Activated CD4-positive, alpha-beta T cell treated with anti-CD3 and anti-CD28 coated beads, Interleukin-2, amount 50 U/mL, for 4 hours (primary cell): ENCODE results near the gene NSD2.
"Not testable (repeated sequence)": the region's sequence is repeated elsewhere in the genome, so short reads cannot be mapped to it uniquely, and the experiment has no call there.

Experiments
- DNase-seq, 2 experiments: peaks; one replicate each; pipeline ENCODE4 v3.0.0-alpha.2; 2020

NSD2 gene

GRCh38 chr4:1900624-1901023 lies 29.4 kb downstream of the NSD2 start:
- DNase-seq, result no peak

DNA sequence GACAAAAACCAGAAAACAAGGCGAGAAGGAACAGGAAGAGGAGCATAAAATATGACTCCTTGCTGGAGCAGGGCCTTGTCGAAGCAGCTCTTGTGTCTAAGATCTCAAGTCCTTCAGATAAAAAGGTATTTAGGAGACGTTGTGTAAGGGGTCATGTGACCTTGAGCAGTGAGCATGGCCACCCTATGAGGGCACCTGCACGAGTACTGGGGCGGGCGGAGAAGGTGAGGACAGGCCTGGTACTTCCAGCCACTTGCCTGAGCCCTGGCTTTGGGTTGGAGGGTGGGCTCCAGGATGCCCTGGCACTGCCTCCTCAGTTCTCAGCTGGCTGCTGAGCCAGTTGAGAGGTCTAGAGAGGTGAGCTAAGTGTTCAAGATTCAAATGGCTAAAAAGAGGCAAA lies 29.9 kb downstream of the NSD2 start:
- no peak for DNase-seq

- DNase-seq, result no peak
These were observed 31.1 kb downstream of the NSD2 start for GRCh38 chr4:1902243-1902642.

DNA sequence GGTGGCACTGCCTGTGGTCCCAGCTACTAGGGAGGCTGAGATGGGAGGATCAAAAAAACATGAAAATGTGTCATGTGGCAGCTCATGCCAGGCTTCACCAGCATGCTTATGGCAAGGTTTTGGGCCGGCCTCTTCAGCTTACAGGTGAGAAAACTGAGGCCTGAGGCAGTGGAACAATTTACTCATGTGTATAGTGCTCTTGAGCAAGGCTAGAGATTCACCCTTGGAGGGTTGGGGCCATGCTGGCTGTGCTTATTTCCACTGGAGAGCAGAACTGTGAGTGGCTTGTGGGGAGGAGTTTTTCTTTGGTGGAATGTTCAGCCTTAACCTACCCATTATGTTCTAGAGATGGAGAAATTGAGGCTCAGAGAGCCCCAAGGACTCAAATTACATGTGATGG lies 31.8 kb downstream of the NSD2 start:
- DNase-seq, result no peak

DNA sequence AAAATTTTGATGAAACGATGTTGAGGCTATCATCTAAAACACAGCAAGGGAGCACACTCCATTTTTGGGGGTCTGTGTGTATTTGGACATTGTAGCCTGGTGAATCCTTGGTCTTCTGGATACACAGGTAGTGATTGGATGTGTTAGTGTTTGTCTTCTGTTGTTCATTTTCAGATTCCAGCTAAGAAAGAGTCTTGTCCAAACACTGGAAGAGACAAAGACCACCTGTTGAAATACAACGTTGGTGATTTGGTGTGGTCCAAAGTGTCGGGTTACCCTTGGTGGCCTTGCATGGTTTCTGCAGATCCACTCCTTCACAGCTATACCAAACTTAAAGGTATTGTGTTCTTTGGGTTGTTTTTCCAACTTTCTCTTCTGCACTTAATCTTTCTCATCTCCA lies 32.8 kb downstream of the NSD2 start:
- DNase-seq, result no peak

DNA sequence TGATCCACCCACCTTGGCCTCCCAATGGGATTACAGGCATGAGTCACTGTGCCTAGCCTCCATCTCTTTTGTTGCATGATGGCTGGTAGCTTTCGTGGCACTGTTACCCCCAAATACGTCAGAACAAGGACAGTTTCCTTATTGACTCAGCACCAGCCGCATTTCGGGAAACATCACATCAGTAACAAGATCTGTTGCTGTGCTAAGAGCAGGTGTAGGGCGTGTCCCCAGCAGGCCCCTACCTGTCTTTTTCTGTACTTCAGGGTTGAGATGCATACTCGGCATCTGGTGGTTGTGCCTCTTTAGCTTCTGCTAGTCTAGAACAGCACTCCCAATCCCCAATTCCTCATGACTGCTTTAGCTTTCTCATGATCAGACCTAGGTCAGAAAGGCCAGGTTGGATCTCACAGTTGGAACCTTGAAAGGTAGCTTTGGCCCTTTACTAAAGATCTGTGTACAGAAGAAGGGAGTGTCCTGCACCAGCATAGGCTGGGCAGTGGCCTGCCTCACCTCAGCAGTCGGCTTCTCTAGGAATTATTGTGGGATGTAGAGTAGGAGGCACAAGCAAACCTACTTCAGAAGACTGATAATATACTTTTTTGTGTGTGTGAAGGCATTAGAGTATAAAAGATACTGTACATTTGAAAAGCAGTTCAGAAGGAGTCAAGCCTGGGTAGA lies 36.8 kb downstream of the NSD2 start:
- DNase-seq, result no peak

- DNase-seq, result not testable (repeated sequence)
These were observed 38.5 kb downstream of the NSD2 start for GRCh38 chr4:1909696-1910095.

GRCh38 chr4:1910643-1911042 lies 39.5 kb downstream of the NSD2 start:
- DNase-seq, result no peak

GRCh38 chr4:1911316-1911715 lies 40.1 kb downstream of the NSD2 start:
- not testable (repeated sequence) for DNase-seq

GRCh38 chr4:1922821-1923220 lies 51.6 kb downstream of the NSD2 start:
- no peak for DNase-seq

GRCh38 chr4:1927675-1928074 lies 56.5 kb downstream of the NSD2 start:
- no peak for DNase-seq

DNA sequence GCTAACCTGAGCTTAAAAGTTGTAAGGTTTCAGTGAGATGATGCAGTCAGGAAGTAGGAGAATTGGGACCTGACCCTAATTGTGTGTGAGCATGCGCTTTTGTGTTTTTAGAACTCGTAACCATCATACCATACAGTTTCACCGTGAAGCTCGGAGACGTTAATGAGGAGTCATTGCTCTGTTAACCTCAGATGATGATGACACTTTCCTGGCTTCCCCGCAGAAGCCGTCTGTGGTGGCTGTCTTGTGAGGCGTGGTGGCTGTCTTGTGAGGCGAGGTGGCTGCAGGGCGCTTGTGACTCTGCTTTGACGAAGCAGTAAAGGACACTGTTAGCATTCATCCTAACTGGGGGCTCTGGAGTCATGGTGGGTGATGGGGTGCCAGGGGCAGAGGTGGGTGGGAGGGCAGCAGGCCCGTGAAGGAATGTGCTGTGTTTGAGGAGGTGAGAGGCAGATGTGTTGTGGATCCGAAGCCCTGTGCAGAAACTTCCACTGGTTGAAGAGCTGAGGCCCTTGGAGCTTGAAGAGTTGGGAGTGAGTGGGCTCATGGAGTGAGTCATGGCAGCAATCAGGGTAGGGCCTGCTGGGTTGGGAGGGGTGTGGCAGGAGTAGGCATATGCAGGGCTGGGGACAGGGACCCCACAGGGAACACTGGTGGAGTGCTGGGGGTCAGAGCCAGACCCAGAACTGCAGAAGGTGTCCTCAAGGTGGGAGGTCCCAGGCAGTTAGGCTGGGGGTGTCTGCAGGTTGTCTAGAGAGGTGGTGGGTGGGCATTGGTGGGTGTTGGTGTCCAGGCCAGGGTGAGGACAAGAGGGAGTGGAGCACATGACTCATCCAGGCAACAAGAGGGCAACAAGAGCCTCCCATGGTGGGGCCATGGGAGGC lies 57.4 kb downstream of the NSD2 start:
- DNase-seq, result no peak

DNA sequence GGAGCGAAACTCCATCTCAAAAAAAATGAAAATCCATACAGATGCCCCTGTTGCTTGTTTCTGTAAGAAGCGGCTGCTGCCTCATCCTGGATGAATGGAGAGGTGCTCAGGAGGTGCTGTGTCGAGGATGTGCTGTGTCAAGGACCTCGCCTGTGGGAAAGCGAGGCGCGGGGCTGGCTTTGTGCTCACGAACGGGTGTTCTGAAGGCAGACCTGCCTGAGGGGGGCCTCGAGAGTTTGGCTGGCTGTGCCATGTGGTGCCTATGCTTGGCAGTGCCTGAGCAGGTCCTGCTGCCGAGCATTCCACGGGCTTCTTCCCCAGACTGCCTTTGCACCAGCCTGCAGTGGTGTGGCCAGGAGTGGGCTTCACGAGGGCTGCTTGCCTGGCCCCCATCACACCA lies 61.5 kb downstream of the NSD2 start:
- DNase-seq, result no peak

DNA sequence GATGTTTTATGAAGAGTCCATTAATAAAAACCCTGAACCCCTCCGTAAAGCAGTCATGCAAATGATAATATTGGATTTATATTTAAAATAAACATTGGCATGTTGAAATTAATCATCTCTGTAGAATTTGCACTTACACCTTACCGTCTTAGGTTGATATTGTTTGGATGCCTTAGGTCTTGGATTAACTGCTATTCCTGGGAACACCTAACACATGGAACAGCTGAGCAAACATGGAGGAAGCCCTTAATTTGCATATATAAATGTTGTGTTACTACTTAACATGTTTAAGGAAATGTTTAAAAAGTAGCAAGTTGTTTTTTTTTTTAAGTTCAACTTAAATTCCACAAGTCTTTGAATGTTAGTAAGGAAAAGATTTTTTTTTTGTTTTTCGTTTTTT lies 62.5 kb downstream of the NSD2 start:
- no peak for DNase-seq

- no peak for DNase-seq
These were observed 66.4 kb downstream of the NSD2 start for GRCh38 chr4:1937550-1937949.

DNA sequence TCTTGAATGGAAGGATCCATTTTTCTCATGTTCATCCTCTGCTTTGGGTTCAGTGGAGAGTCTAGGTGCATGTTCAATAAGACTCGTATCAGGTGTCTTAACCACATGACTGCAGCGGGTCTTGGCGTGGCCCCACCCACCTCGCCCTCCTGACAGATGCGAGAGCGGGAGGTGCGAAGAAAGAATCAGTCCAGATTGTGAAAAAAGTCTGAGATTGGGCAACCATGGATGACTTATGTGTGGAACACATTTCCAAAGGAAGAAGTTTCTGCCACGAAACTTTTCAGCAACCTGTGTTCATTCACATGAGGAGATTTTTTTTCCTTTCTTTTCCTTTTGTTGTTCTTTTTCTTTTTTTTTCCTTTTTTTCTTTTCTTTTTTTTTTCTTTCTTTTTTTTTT lies 66.8 kb downstream of the NSD2 start:
- DNase-seq, result no peak

- DNase-seq, result no peak
These were observed 68.7 kb downstream of the NSD2 start for GRCh38 chr4:1939664-1940509.

GRCh38 chr4:1940566-1940965 lies 69.4 kb downstream of the NSD2 start:
- DNase-seq, result no peak

DNA sequence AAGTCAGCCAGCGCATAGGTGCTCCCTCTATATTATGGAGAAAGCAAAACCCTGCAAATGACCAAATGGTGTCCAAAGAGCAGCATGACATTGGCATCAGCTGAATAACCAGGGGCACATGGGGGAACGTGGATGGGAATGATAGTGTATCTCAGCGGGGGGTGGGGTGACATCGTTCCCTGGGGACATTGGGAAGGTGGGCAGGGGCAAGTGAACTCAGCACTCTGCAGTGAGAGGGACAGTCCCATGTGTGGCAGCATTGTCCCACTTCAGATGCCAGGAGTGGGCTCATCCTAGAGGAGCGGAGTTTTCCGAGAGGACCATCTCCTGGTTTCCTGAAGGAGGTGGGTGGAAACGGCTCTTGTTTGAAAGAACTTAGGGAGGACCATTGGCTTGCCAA lies 72.7 kb downstream of the NSD2 start:
- DNase-seq, result no peak

DNA sequence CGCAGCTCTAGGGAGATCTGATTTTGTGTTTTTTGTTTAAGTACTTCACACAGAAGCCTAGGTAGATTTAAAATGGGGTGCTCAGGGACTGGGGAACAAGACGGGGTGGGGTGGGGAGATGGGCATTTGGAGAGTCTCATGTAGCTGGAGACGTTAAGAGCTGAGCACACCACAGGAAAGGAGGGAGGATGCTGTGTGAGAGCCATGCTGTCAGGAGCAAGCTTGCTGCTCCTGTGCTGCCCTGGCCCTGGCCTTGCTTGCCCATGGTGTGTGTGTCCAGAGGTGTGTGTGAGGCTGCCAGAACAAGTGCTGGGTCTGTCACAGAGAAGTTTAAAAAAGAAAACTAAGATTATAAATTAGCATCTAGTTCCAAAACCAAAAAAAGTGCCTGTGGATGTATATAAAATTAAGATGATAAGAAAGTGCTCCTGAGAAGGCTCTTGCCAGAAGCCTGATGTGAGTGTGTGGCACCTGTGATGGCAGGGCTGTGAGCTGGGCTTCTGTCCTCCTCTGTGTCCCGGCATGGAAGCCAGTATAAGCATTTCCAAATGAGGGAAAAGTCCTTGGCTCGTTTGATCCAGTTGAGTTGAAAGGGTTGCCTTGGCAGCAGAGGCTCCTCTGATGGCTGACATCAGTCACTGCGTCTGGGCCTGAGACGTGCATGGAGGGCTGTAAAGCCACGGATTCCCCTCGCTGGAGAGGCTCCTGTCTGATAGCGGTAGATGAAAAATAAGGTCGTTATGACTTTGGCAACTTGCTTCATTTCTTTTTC lies 74.1 kb downstream of the NSD2 start:
- DNase-seq, result no peak

DNA sequence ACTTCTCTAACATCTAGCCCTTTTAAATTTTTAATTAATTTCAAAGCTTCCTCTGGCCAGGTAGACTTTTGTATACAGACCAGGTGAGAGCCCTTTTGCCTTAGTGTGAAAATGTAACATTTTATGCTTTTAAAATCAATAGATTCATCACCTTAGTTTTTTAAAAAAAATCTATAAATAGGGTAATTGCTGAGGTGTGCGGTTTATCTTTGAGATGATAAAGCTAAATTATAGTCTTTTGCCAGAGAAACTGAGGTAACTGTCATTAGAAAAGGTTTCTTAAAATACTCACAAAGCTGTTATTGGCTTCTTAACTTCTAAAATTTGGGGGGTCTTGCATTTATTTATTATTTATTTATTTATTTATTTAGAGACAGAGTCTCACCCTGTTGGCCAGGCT lies 74.7 kb downstream of the NSD2 start:
- no peak for DNase-seq

DNA sequence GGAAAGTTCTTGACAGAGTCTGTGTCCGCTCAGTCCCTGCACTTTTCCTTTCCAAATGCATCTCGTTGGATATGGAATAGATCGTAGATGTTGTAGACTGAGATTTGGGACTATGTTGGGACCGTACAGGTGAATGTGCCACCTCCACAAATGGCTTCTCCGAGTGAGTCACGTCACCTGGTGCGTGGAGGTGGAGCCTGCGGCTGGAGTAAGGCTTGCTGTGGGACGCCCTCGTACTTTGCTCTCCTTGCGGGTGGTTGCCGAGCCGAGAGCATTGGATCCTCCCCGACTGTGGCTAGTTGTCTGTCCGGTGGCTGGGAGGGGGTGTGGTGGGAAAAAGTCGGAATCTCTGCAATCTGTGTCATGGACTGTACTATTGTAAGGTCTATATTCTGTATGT lies 77.0 kb downstream of the NSD2 start:
- DNase-seq, result no peak
